Activated CD4-positive, CD25-positive, alpha-beta regulatory T cell treated with anti-CD3 and anti-CD28 coated beads, Interleukin-2, amount 50 U/mL, for 24 hours (primary cell): Measurements from ENCODE around the gene NR3C2.
"Not testable (repeated sequence)": the region's sequence is repeated elsewhere in the genome, so short reads cannot be mapped to it uniquely, and the experiment has no call there.

Experiments
- ATAC-seq, 2 donors: fragments of 150-1000 bp; cut with Tn5 transposase; one replicate each; pipeline ENCODE4 v1.10.0; 2021; ENCODE audit warnings: mild to moderate bottlenecking in 1 of 2, moderate library complexity in 1 of 2

The NR3C2 gene

DNA sequence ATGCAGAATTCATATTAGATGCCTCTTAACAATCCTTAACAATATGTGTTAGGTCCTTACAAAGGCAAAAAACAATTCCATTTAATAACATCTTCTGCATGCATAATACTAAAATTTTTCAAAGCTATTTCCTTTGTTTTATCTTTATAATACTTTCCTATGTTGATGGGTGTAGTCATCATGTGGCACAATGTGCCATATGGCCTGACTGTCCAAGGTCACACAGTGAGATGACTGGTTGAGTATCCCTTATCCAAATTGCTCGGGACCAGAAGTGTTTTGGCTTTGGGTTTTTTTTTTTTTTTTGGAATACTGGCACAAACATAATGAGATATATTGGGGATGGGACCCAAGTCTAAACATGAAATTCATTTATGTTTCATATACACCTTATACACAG lies 77.7 kb downstream of the NR3C2 start:
- ATAC-seq = no peak

DNA sequence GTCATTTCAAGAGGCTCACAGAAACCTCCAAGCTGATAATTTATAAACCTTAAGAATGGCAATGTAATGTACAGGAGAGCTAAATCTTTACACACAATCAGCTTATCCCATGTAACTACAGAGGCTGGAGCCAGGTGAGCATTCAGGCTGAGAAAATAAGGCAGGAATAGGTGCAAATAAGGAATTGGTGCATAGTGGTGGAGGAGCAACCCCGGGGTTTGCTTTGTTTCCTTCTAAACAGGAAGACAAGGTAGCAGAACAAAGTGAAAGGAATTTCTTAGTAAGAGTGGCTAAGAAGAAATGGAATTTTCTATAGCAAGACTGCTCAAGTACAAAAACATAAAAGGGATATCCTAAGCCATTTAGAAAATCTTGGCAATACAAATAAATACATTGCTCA lies 82.4 kb downstream of the NR3C2 start:
- ATAC-seq = no peak

DNA sequence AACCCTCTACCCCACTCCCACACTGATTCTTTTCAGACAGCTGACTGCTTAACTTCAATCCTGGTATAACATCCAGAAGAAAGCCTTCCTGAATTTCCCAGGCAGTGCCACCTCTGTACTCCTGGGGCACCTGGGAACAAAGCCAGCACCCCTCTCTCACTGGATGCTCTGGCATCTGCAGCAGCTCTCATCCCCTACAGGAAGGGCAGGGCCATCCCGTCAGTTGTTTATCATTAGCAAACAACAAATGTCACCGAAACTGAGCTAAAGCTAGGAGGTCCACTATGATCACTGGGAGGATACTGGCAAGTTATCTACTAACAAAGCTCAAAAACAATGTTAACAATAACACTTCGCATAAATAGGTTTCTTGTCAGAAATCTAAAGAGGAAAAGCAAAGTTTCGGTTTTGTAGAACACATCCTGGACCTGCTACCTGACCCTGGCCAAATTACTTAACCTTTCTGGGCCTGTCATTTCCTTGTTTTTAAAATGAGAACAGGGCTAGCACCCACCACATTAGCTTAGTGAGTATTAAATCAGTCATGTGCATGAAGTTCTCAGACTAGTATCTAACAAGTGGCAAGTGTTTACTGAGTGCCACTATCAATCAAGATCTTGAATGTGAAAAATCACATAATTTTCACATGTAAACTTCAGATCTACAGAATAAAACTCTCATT lies 86.6 kb downstream of the NR3C2 start:
- ATAC-seq = peak; percentile 25 to 56

- no peak for ATAC-seq
These were observed 88.0 kb downstream of the NR3C2 start for GRCh38 chr4:148354186-148354585.

DNA sequence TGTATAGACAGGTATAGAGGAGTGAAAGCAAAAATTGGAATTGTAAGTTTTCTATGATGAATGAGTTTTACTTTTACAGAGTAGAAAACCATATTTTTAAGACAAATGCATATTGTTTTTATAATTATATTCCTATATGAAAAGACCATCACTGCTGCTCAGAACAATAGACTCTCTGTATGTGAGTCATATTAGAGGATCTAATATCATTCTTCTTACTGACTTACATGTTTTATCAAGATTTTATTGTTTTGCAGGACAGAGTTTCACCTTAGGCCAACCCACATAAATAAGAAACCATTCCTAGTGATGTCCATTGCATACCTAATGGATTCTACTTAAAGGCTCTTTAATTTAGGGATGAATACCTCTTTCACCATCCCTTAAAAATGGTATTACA lies 88.6 kb downstream of the NR3C2 start:
- no peak for ATAC-seq

DNA sequence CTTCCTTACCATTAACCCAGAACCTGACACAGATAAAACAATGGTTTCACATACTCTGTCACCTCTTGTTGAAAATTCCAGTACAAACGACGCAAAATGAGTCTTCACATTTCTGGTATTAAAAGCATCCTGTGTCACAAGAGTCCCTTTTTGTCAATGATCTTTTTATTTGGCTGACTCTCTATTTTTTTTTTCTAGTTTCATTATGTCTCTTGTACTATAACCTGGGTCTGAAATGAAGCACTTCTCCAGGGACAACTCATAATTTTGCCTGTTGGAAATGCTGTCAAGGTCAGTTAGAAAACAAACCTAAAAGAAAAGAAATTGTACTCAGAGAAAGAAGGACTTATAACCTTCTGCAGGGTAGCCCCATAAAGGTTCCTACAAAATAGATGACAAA lies 93.1 kb downstream of the NR3C2 start:
- ATAC-seq = no peak

- no peak for ATAC-seq
These were observed 95.6 kb downstream of the NR3C2 start for GRCh38 chr4:148346657-148347056.

- no peak for ATAC-seq
These were observed 96.7 kb downstream of the NR3C2 start for GRCh38 chr4:148345509-148345908.

DNA sequence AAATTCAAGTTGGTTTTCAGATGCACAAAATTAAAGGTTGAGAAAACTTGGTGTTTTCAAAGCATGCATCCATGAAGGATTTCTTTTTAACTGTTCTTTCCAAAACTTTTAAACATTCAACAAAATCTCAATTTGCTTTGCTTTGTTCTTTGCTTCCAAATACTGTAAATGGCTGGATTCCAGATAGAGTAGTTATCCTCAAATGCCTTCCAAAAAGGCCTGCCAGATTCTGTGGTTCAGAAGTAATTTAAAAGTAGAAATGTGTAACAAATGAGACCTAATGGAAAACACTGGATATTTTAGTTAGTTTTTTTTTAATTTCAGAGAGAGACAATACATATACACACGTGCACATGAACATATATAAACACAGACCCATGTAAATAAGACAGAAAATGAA lies 97.3 kb downstream of the NR3C2 start:
- ATAC-seq = no peak

DNA sequence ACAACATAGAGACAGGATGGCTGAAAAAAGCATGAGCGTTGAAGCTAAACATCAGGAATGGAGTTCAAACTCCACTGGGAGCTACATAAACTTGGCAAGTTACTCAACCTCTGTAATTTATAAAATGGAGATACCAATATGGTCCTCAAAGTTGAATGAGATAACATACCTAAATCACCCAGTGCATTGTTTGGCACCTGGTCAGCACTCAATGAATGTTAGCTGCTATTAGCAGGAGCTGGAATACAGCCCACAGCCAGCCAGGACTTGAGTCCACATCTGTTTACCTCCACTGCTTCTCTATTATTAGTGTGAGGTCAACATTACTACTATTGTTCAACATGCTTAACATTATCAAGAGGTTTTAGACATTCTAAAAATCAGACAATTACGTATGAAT lies 97.9 kb downstream of the NR3C2 start:
- no peak for ATAC-seq

DNA sequence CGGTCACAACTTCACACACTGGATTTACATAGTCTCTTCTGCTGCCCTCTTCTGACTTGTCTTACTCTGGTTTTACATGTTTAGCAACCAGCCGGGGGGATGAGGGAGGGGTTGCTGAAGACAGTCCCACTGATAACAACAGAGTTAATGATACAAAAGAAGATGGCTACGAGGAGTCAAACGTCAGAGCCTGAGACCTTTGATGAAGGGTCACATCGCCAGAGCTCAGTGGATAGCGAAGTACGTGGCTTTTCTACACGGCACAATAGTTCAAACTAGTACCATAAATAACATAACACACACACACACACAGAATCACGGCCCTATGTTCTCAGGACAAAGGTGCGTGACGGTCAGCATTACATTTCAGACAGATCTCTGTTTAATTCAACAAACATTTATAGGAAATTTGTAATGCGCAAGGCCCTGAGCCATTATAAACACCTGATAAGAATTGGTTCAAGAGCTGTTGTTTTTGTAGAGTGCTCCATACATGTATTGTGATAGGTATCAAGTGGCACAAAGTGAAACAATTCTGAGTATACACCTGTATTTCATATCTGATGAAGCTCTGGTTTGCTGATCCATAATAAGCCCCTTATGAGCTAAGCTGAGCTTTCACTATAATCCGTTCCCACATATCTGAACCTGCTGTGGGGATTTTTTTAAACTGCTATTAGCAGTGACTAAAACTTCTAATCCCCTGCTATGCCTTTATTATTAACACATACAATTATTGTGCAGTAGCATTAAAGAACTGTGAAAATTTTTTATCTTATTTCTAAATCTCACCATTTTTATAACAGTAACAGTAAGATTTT lies 100.0 kb downstream of the NR3C2 start:
- no peak for ATAC-seq

DNA sequence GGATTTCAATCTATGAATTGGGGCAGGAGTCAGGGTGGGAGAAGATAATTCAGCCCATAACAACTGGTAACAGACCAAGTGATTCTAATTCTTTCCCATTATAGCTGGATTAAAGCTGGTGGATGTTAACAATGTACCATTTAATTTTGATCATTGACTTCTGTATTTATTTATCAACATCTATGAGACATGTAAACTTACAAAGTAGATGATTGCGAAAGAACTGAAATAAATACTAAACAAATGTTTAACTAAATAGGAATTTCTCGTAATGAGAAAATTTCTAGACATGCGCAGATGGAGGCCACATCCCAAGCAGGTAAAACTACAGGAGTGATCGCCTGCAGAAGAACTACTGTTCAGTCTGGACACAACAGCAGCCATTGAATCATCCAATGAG lies 107.1 kb downstream of the NR3C2 start:
- ATAC-seq = no peak

DNA sequence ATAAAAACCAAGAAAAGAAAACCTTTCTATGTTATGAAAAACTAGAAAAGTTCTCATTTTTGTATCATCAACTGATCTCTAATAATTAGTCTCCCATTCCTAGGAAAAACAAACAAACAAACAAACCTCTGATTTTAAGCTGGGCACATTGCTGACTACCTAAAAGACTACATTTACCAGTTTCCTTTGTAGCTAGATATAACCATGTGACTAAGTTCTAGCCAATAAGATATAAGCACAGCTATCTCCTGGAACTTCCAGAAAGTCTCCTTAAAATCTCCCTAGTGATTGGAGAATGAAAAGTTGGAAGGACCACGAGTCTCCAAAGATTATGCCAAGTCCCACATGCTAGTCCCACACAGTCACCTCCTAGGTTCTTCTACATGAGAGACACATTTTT lies 108.9 kb downstream of the NR3C2 start:
- ATAC-seq = no peak

DNA sequence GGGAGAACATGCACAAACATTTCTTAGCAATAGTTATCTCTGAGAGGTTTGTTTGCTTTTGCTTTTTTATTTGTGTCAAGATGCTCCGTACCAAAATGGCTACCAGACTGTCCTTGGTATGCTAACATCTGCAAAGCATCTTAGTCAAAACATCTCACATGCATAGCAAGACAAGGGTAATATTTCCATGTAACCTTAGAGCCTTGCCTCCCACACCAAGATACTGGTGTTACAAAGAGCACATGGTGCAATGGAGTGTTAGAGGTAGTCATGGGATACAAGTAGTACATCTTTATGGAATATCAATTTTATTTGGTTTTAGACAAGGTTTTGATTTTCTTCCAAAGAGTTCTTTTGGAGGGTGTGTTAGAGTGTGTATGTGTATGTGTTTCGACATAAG lies 109.7 kb downstream of the NR3C2 start:
- ATAC-seq = no peak

- no peak for ATAC-seq
These were observed 111.5 kb downstream of the NR3C2 start for GRCh38 chr4:148330724-148331123.

- no peak for ATAC-seq
These were observed 112.1 kb downstream of the NR3C2 start for GRCh38 chr4:148330161-148330560.

DNA sequence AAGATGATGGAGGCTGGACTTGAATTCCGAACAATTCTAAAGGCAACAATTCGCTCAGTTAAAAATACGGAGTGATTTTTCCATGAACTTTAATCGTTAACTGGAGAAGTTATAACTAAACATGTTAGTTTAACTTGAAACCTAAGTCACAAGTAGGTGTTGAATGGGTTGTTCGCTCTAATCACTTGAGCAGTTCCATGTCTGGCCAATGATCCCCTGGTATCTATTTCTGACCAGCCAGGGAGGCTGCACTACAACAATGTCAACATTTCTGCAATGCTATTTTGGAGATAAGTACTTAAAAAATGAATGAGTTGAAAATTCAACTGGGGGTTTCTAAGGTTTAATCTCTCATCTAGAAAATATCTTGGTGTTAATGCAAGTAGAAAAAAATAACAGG lies 112.5 kb downstream of the NR3C2 start:
- ATAC-seq = no peak

- ATAC-seq = no peak
These were observed 114.5 kb downstream of the NR3C2 start for GRCh38 chr4:148327683-148328082.

DNA sequence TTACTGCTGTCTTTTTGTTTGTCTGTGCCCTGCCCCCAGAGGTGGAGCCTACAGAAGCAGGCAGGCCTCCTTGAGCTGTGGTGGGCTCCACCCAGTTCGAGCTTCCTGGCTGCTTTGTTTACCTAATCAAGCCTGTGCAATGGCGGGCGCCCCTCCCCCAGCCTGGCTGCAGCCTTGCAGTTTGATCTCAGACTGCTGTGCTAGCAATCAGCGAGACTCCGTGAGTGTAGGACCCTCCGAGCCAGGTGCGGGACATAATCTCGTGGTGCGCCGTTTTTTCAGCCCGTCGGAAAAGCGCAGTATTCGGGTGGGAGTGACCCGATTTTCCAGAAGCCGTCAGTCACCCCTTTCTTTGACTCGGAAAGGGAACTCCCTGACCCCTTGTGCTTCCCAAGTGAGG lies 118.9 kb downstream of the NR3C2 start:
- not testable (repeated sequence) for ATAC-seq

DNA sequence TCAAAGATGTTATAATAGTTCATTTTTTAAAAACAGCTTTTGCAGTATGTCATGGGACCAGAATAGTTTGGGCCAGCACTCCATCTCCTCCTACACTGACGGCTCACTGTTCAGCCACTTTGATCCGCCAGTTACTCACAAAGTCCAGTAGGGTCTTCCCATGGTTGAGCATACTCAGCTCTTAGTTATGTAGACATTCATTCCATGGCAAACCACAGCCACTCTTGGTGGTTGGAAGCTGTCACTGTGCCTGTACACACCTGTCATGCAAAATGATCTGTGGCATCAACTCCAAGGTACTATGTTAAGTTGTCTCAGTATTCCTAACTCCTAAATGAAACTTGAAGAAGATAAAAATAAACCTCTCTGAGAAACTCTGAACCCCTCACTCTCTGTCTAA lies 127.2 kb downstream of the NR3C2 start:
- ATAC-seq = no peak

GRCh38 chr4:148312956-148313490 lies 129.2 kb downstream of the NR3C2 start:
- ATAC-seq = no peak

- peak; percentile 35 to 49 for ATAC-seq
These were observed 130.7 kb downstream of the NR3C2 start for GRCh38 chr4:148311526-148311925.

DNA sequence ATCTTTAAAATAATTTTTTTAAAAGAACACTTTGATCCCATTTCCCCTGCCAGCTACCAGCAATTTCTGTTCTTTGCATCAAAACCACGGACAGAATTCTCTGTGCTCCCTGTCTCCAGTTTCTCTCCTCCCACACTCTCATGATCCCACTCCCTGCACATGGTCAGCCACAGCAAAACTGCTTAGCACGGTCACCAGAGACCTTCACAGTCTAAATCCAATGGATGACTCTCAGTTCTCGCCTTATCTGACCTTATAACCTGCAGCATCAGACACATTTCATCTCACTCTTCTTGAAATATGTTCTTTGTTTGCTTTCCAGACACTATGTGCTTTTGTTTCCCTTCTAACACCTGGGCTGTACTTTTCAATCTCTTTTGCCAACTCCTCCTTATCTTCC lies 131.5 kb downstream of the NR3C2 start:
- ATAC-seq = no peak

- no peak for ATAC-seq
These were observed 136.5 kb downstream of the NR3C2 start for GRCh38 chr4:148305751-148306150.
